Testis (tissue), 5 donors: Measurements from ENCODE around the gene AKR1C3. TPM values are rescaled to one million over a fixed set of nuclear protein-coding genes. Genes with fewer than 3 reads are reported as not detected.
"Not testable (repeated sequence)": the region's sequence is repeated elsewhere in the genome, so short reads cannot be mapped to it uniquely, and the experiment has no call there.

Source experiments
- DNase-seq: peaks from one replicate; pipeline ENCODE4 v3.0.0-alpha.2; 2019
- H3K27ac ChIP-seq, 2 donors: fragments of 200-600 bp; sonication (generic); one replicate each; pipeline ENCODE4 v1.5.1; 2019
- H3K27me3 ChIP-seq: fragments of 200-600 bp; sonication (generic); one replicate; pipeline ENCODE4 v1.5.1; 2019
- H3K36me3 ChIP-seq: fragments of 200-600 bp; sonication (generic); one replicate; pipeline ENCODE4 v1.5.1; 2017; ENCODE audit warnings: low read depth; ENCODE audit errors: missing control alignments
- H3K4me1 ChIP-seq: fragments of 200-600 bp; sonication (generic); one replicate; pipeline ENCODE4 v1.5.1; 2019
- H3K4me3 ChIP-seq, 2 donors: fragments of 200-600 bp; sonication (generic); one replicate each; pipeline ENCODE4 v1.5.1; 2017 to 2019
- H3K9me3 ChIP-seq: fragments of 200-600 bp; sonication (generic); one replicate; pipeline ENCODE4 v1.5.1; 2017
- POLR2A ChIP-seq: fragments of 450-650 bp; IDR thresholded peaks from one replicate; pipeline ENCODE4 v1.6.1; 2017; ENCODE audit warnings: antibody characterized with exemption, mild to moderate bottlenecking, moderate library complexity
- WGBS, 2 donors: methylation state at CpG; one replicate each; pipeline ENCODE4 v1.1.5; 2018; 5-methylcytosine and 5-hydroxymethylcytosine counted together
- intact Hi-C: fragments of 100-400 bp; cut with DNase I; formaldehyde crosslinking; loops from one replicate; pipeline ENCODE4 v1.15.1; 2023; ENCODE audit warnings: low total_unique reads
- long read RNA-seq, 2 donors: transcript quantifications; one replicate each; lab custom pipeline, GENCODE V29; 2026
- polyA plus RNA-seq: library from polyadenylated mRNA; stranded (reverse); fragments of 350-450 nt; fragmentation: Illumina TruSeq; extraction: RNeasy Lipid Tissue Mini Kit (QIAGEN cat#74804); gene quantifications from one replicate; pipeline ENCODE4 v1.2.3, GENCODE V29; 2014; ENCODE audit warnings: low read depth, low replicate concordance; ENCODE audit not compliant: insufficient read depth
- total RNA-seq, 2 donors: library from RNA; depleted of rRNA; stranded (reverse); fragments of >200 nt; gene quantifications; one replicate each; pipeline ENCODE4 v1.2.3, GENCODE V29; 2016
- TF ChIP-seq, protein P1 (sequence below), 3 experiments: fragments of 450-650 bp in 2 of 3; fragments of 200-600 bp in 1 of 3; sonication (generic) in 1 of 3; IDR thresholded peaks; one replicate each; pipeline ENCODE4 v1.5.1; 2016 to 2019; ENCODE audit warnings: antibody characterized with exemption in 3 of 3, mild to moderate bottlenecking in 2 of 3, moderate library complexity in 1 of 3

AKR1C3 gene
- total RNA-seq (10 to 100 TPM; 15.2 to 15.6 TPM), polyA plus RNA-seq (21.2 TPM)
- long read RNA-seq, donor 1, partial matches to known transcripts = 0 of 10 reads
- long read RNA-seq, donor 1, other reads (novel, unspliced or antisense) = 6 of 10 reads
- long read RNA-seq, donor 2, partial matches to known transcripts = 0 of 1 reads
- long read RNA-seq, donor 2, other reads (novel, unspliced or antisense) = 0 of 1 reads

DNA sequence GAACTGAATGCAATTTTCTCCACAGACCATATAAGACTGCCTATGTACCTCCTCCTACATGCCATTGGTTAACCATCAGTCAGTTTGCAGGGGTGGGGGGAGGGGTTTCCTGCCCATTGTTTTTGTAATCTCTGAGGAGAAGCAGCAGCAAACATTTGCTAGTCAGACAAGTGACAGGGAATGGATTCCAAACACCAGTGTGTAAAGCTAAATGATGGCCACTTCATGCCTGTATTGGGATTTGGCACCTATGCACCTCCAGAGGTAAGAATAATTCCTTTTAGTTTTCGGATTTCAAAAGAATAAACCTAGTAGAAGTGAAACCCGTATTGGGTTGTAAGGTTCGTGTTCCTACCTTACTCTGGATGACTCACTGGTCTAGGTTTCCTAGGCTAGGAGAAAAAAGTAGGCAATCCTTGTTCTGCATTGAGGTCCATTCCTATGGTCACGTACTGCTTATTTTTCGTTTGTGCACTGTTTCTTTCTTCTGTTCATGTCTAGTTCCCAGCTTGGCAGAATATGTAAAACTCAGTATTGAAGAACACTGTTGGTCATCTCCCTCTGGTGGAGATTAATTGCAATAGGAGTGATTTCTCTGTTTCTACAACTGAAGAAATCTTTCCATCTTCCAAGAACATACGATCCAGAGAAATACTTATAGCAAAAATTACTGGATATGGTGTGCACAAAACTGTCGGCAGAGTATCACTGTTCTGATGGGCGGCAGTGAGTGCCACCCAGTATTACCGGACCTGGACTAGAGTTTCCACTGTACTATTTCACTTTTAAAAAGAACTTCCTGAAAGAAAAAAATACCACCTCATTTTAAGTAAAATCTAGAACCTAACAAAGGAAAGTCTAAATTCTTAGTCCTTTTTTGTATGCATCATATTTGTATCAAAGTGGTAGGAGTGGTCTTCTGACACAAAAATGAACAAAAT is at the start of gene AKR1C3:
Gene AKR1C3, plus strand, starts transcription at position 150 of the 941 bp plus-strand sequence. Its CDS starts 31 bp downstream, at position 181.
- DNase-seq = no peak
- no peak for TF ChIP-seq POLR2A
- TF ChIP-seq, protein P1, sequence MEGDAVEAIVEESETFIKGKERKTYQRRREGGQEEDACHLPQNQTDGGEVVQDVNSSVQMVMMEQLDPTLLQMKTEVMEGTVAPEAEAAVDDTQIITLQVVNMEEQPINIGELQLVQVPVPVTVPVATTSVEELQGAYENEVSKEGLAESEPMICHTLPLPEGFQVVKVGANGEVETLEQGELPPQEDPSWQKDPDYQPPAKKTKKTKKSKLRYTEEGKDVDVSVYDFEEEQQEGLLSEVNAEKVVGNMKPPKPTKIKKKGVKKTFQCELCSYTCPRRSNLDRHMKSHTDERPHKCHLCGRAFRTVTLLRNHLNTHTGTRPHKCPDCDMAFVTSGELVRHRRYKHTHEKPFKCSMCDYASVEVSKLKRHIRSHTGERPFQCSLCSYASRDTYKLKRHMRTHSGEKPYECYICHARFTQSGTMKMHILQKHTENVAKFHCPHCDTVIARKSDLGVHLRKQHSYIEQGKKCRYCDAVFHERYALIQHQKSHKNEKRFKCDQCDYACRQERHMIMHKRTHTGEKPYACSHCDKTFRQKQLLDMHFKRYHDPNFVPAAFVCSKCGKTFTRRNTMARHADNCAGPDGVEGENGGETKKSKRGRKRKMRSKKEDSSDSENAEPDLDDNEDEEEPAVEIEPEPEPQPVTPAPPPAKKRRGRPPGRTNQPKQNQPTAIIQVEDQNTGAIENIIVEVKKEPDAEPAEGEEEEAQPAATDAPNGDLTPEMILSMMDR (IDR thresholded peaks at IDR 0.05) = peak; percentile 73 to 92 (median 82)

GRCh38 chr10:5045095-5045494 is 49.1 kb upstream of the AKR1C3 start:
- WGBS, 2 donors = 90% methylated on average over 8 to 9 of the region's 9 CpGs
- H3K36me3 ChIP-seq = no peaks in the 10 kb centered on the region
- TF ChIP-seq POLR2A = no peak
- TF ChIP-seq, protein P1 (IDR thresholded peaks at IDR 0.05) = no peak
- no peaks in the 10 kb centered on the region for H3K9me3 ChIP-seq
- no peak for DNase-seq
- no peak overlapping the region for H3K4me3 ChIP-seq
- H3K4me1 ChIP-seq = no peaks in the 10 kb centered on the region
- no peaks in the 10 kb centered on the region for H3K27me3 ChIP-seq
- intact Hi-C loops = no loop called here
- H3K27ac ChIP-seq = no peak overlapping the region

More for the DNA sequence above, at the start of gene AKR1C3:
- Histone ChIP-seq H3K9me3 (no peaks in the 10 kb centered on the region), H3K27me3 (no peaks in the 10 kb centered on the region), H3K4me1 (no peaks in the 10 kb centered on the region), H3K4me3 (peak within 1 kb of the TSS; percentile 49 to 57), H3K27ac (peak within 1 kb of the TSS in 1 of 2 donors; percentile 85), H3K36me3 (no peaks in the 10 kb centered on the region)
- 26 to 30% methylated on average over 9 of the region's 9 CpGs for WGBS, 2 donors
- intact Hi-C loops = loop anchor here (5.0 kb wide), 1 partner anchor 247 kb away; no protein-coding TSS in a partner anchor

DNA sequence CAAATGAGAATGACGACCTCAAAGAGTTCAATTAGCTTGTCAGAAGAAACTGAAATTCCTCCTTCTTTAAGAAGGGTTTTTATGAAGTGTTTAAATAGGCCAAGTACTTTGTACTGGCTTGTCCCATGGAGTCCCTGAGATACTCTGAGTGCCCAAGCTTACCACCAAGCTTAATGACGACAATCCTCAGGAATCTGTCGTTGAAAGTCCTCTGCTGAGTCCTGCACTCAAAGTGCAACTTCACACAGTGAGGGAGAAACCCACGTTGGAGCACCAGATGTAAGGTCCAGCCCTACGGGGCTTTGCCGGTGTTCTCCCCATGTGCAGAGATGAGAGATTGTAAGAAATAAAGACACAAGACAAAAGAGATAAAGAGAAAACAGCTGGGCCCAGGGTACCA is 47.8 kb upstream of the AKR1C3 start:
- no peak overlapping the region for H3K4me3 ChIP-seq
- intact Hi-C loops = no loop called here
- no peaks in the 10 kb centered on the region for H3K4me1 ChIP-seq
- H3K36me3 ChIP-seq = no peaks in the 10 kb centered on the region
- no peak overlapping the region for H3K27ac ChIP-seq
- H3K9me3 ChIP-seq = no peaks in the 10 kb centered on the region
- H3K27me3 ChIP-seq = no peaks in the 10 kb centered on the region
- TF ChIP-seq, protein P1 (IDR thresholded peaks at IDR 0.05) = no peak
- no peak for TF ChIP-seq POLR2A
- WGBS, 2 donors = 89 to 92% methylated on average over 6 of the region's 6 CpGs
- DNase-seq = no peak

GRCh38 chr10:5047055-5047454 is 47.2 kb upstream of the AKR1C3 start:
- intact Hi-C loops, H3K36me3 ChIP-seq, H3K27me3 ChIP-seq, H3K4me1 ChIP-seq, H3K27ac ChIP-seq, DNase-seq, H3K4me3 ChIP-seq, H3K9me3 ChIP-seq: not testable (repeated sequence)
- 65 to 81% methylated on average over 5 of the region's 5 CpGs for WGBS, 2 donors

DNA sequence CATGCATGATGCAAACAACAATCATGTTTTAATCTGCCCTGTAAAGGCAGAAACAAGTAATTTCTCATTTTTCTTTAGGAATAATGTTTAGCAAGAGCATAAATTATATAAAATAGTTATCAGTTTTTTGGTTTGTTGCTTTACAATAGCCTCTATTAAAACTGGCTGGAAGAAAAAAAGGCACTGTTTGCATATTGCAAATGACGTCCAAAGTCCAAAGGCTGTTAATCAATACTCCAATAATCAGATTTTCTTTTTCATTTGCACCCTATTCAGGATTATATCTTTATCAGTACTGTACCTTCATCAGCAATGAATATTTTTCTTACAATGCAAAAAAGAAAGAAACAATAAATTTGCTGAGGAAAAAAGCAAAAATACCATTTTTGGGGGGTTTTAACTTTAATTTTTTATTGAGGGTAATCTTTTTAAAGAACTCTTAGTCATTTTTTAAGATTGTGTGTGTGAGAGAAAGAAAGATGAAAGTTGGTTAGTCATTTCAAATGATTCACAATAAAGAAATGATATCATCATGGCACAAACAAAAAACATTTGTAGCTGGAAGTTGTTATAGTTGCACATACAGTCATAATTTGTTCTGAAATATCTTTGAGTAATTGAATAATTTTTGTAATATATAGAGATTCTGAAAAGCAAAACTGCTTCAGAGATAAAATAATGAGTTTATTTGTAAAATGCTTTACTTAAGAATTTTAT is 46.1 kb upstream of the AKR1C3 start:
- intact Hi-C loops = no loop called here
- no peak for DNase-seq
- Histone ChIP-seq H3K9me3 (no peaks in the 10 kb centered on the region), H3K4me3 (no peak overlapping the region), H3K27me3 (no peaks in the 10 kb centered on the region), H3K4me1 (no peaks in the 10 kb centered on the region), H3K27ac (no peak overlapping the region), H3K36me3 (no peaks in the 10 kb centered on the region)
- TF ChIP-seq POLR2A = no peak
- TF ChIP-seq, protein P1 (IDR thresholded peaks at IDR 0.05) = no peak
- WGBS, 2 donors = 78 to 85% methylated on average over 1 of the region's 1 CpG

DNA sequence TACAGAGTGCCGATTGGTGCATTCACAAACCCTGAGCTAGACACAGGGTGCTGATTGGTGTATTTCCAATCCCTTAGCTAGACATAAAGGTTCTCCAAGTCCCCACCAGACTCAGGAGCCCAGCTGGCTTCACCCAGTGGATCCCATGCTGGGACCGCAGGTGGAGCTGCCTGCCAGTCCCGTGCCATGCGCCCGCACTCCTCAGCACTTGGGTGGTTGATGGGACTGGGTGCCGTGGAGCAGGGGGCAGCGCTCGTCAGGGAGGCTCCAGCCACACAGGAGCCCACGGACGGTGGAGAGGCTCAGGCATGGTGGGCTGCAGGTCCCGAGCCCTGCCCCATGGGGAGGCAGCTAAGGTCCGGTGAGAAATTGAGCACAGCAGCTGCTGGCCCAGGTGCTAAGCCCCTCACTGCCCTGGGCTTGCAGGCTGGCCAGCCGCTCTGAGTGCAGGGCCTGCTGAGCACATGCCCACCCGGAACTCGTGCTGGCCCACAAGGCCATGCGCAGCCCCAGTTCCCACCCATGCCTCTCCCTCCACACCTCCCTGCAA is 41.2 kb upstream of the AKR1C3 start:
- H3K36me3 ChIP-seq, H3K4me3 ChIP-seq, intact Hi-C loops, H3K9me3 ChIP-seq, H3K27me3 ChIP-seq, H3K27ac ChIP-seq, DNase-seq, H3K4me1 ChIP-seq: not testable (repeated sequence)
- 96% methylated on average over 16 of the region's 16 CpGs; no CpG with 5 or more reads in 1 of the 2 donors for WGBS, 2 donors

GRCh38 chr10:5054831-5055230 is 39.4 kb upstream of the AKR1C3 start:
- H3K9me3 ChIP-seq, H3K4me3 ChIP-seq, H3K27ac ChIP-seq, H3K4me1 ChIP-seq, H3K27me3 ChIP-seq, H3K36me3 ChIP-seq, intact Hi-C loops, DNase-seq: not testable (repeated sequence)
- WGBS, 2 donors = 62 to 72% methylated on average over 2 of the region's 2 CpGs
